ENCODE measurements around the gene PLCG1.
A peak's percentile ranks its signal among the peaks of the same experiment; 100 is the strongest.

The PLCG1 gene

GRCh38 chr20:41151134-41151869, 14.0 kb downstream of the PLCG1 start:
- TF ChIP-seq CTCF (IDR thresholded peaks at IDR 0.05; ENCODE audit: low read depth, low read length): no peak
- no peak for DNase-seq (ENCODE audit: low read depth in 2 of 2)
- no peak overlapping the region for H3K4me3 ChIP-seq (replicated peaks in 1 of 2; ENCODE audit: low read depth in 2 of 2, low read length in 2 of 2)

- DNase-seq (ENCODE audit: low read depth in 2 of 2): no peak
- H3K4me3 ChIP-seq (replicated peaks in 1 of 2; ENCODE audit: low read depth in 2 of 2, low read length in 2 of 2): no peak overlapping the region
- no peak for TF ChIP-seq CTCF (IDR thresholded peaks at IDR 0.05; ENCODE audit: low read depth, low read length)
These were observed 14.9 kb downstream of the PLCG1 start for GRCh38 chr20:41152108-41152757.

GRCh38 chr20:41154436-41155176, 17.3 kb downstream of the PLCG1 start:
- no peak for TF ChIP-seq CTCF (IDR thresholded peaks at IDR 0.05; ENCODE audit: low read depth, low read length)
- peak in 1 of 2 donors; percentile 46 for DNase-seq (ENCODE audit: low read depth in 2 of 2)
- no peak overlapping the region for H3K4me3 ChIP-seq (replicated peaks in 1 of 2; ENCODE audit: low read depth in 2 of 2, low read length in 2 of 2)

- no peak overlapping the region for H3K4me3 ChIP-seq (replicated peaks in 1 of 2; ENCODE audit: low read depth in 2 of 2, low read length in 2 of 2)
- peak in 1 of 2 donors; percentile 42 for DNase-seq (ENCODE audit: low read depth in 2 of 2)
- TF ChIP-seq CTCF (IDR thresholded peaks at IDR 0.05; ENCODE audit: low read depth, low read length): no peak
These were observed 17.9 kb downstream of the PLCG1 start for GRCh38 chr20:41155261-41155660.

- DNase-seq (ENCODE audit: low read depth in 2 of 2): no peak
- TF ChIP-seq CTCF (IDR thresholded peaks at IDR 0.05; ENCODE audit: low read depth, low read length): no peak
- no peak overlapping the region for H3K4me3 ChIP-seq (replicated peaks in 1 of 2; ENCODE audit: low read depth in 2 of 2, low read length in 2 of 2)
These were observed 20.8 kb downstream of the PLCG1 start for GRCh38 chr20:41158082-41158625.

GRCh38 chr20:41159547-41159946, 22.2 kb downstream of the PLCG1 start:
- TF ChIP-seq CTCF (IDR thresholded peaks at IDR 0.05; ENCODE audit: low read depth, low read length): no peak
- no peak overlapping the region for H3K4me3 ChIP-seq (replicated peaks in 1 of 2; ENCODE audit: low read depth in 2 of 2, low read length in 2 of 2)
- no peak for DNase-seq (ENCODE audit: low read depth in 2 of 2)

Measured in cardiac fibroblast (primary cell).